H1 (cell line): ENCODE results near the gene TUBA3D. TPM values are rescaled to one million over a fixed set of nuclear protein-coding genes. Genes with fewer than 3 reads are reported as not detected.

Source experiments
- CTCF ChIA-PET: fragments of 300-600 bp; sonication (Branson Sonifier 250); formaldehyde crosslinking; loops from one replicate; lab custom pipeline; 2021; ENCODE audit not compliant: partially characterized antibody; lab: Charles Lee
- POLR2A ChIA-PET: fragments of 300-600 bp; sonication (Branson Sonifier 250); formaldehyde crosslinking; loops from one replicate; lab custom pipeline; 2021; ENCODE audit warnings: inconsistent platforms; ENCODE audit not compliant: partially characterized antibody; lab: Charles Lee
- DNase-seq, 2 experiments: peaks; one replicate each; pipeline versions ENCODE4 v3.0.0 to v3.0.0-alpha.2; 2010 to 2022; ENCODE audit warnings: low spot score in 2 of 2, low read depth in 1 of 2, mixed read lengths in 1 of 2
- FAIRE-seq: peaks from 2 replicates; lab custom pipeline; 2011; peaks lifted over from hg19 to GRCh38; lab: Jason Lieb, UNC
- H2AFZ ChIP-seq: 2 replicates; pipeline ENCODE4 v1.8.1; 2012; ENCODE audit warnings: low read length, inconsistent platforms
- H2AK5ac ChIP-seq: 2 replicates; pipeline ENCODE4 v1.6.1; 2013; ENCODE audit warnings: low read depth, low read length
- H2BK120ac ChIP-seq: replicated peaks from 2 replicates; pipeline ENCODE3; 2013; ENCODE audit warnings: low read depth, low read length, inconsistent platforms
- H2BK12ac ChIP-seq: 2 replicates; pipeline ENCODE4 v1.6.1; 2013; ENCODE audit warnings: low read depth, low read length
- H2BK15ac ChIP-seq: 2 replicates; pipeline ENCODE4 v1.6.1; 2013; ENCODE audit warnings: low read length
- H2BK20ac ChIP-seq: 2 replicates; pipeline ENCODE4 v1.6.1; 2013; ENCODE audit warnings: low read length
- H2BK5ac ChIP-seq: 2 replicates; pipeline ENCODE4 v1.6.1; 2013; ENCODE audit warnings: low read depth, low read length
- H3K14ac ChIP-seq: 2 replicates; pipeline ENCODE4 v1.6.1; 2013; ENCODE audit warnings: inconsistent platforms; ENCODE audit not compliant: insufficient read length
- H3K18ac ChIP-seq: 2 replicates; pipeline ENCODE4 v1.6.1; 2013; ENCODE audit warnings: low read length; ENCODE audit errors: extremely low read depth
- H3K23ac ChIP-seq: 2 replicates; pipeline ENCODE4 v1.6.1; 2013; ENCODE audit warnings: inconsistent platforms; ENCODE audit not compliant: insufficient read length
- H3K23me2 ChIP-seq: 2 replicates; pipeline ENCODE4 v1.6.1; 2013; ENCODE audit warnings: low read depth, low read length
- H3K27ac ChIP-seq: 2 replicates; pipeline ENCODE4 v1.6.1; 2011; ENCODE audit warnings: low read depth, low read length, inconsistent platforms
- H3K27me3 ChIP-seq, 4 experiments: replicated peaks in 1 of 4; 1 replicate in 1 of 4; 2 replicates in 3 of 4; pipeline versions ENCODE4 v1.6.1 to v1.8.1; 2011 to 2013; ENCODE audit warnings: low read length in 3 of 4, mild to moderate bottlenecking in 3 of 4, inconsistent platforms in 2 of 4, mixed read lengths in 2 of 4, moderate library complexity in 1 of 4; ENCODE audit not compliant: control insufficient read depth in 3 of 4, insufficient read depth in 3 of 4; ENCODE audit errors: extremely low read depth in 1 of 4
- H3K36me3 ChIP-seq, 4 experiments: 2 replicates each; pipeline versions ENCODE4 v1.6.1 to v1.8.1; 2011 to 2013; ENCODE audit warnings: mild to moderate bottlenecking in 4 of 4, low read length in 3 of 4, moderate library complexity in 2 of 4, control low read depth in 1 of 4, inconsistent platforms in 1 of 4; ENCODE audit not compliant: insufficient read depth in 4 of 4, control insufficient read depth in 2 of 4
- H3K4ac ChIP-seq: replicated peaks from 2 replicates; pipeline ENCODE3; 2013; ENCODE audit warnings: low read length, low read depth, mixed read lengths, inconsistent platforms; ENCODE audit not compliant: insufficient read length
- H3K4me1 ChIP-seq, 4 experiments: replicated peaks in 1 of 4; 1 replicate in 1 of 4; 2 replicates in 3 of 4; pipeline versions ENCODE4 v1.6.1 to v1.8.1; 2011 to 2013; ENCODE audit warnings: low read length in 3 of 4, inconsistent platforms in 2 of 4, mixed read lengths in 1 of 4; ENCODE audit not compliant: insufficient read depth in 4 of 4, control insufficient read depth in 3 of 4
- H3K4me2 ChIP-seq, 2 experiments: 2 replicates each; pipeline versions ENCODE4 v1.6.1 to v1.8.1; 2011 to 2013; ENCODE audit warnings: low read depth in 2 of 2, low read length in 2 of 2, control low read depth in 1 of 2, inconsistent platforms in 1 of 2, mild to moderate bottlenecking in 1 of 2; ENCODE audit not compliant: insufficient read depth in 1 of 2
- H3K4me3 ChIP-seq, 4 experiments: fragments of 200-600, 300-600 bp in 1 of 4; sonication (generic), shearing (Covaris generic), sonication (Bioruptor Twin) in 1 of 4; 2 replicates each; pipeline versions ENCODE4 v1.5.1 to v1.8.1; 2011 to 2016; ENCODE audit warnings: low read length in 4 of 4, low read depth in 3 of 4, control low read depth in 2 of 4, inconsistent platforms in 2 of 4, mild to moderate bottlenecking in 2 of 4, mixed read lengths in 1 of 4, moderate library complexity in 1 of 4; ENCODE audit not compliant: insufficient read depth in 2 of 4; ENCODE audit errors: extremely low read depth in 1 of 4
- H3K56ac ChIP-seq: replicated peaks from 2 replicates; pipeline ENCODE3; 2013; ENCODE audit warnings: low read depth, mild to moderate bottlenecking, mixed read lengths, low read length, inconsistent platforms; ENCODE audit not compliant: insufficient read length
- H3K79me1 ChIP-seq: 2 replicates; pipeline ENCODE4 v1.6.1; 2013; ENCODE audit warnings: low read depth, low read length, control low read depth
- H3K79me2 ChIP-seq, 2 experiments: 2 replicates each; pipeline versions ENCODE4 v1.6.1 to v1.8.1; 2012 to 2013; ENCODE audit warnings: low read length in 2 of 2, mild to moderate bottlenecking in 2 of 2, inconsistent platforms in 1 of 2; ENCODE audit not compliant: insufficient read depth in 2 of 2, control insufficient read depth in 1 of 2
- H3K9ac ChIP-seq, 4 experiments: replicated peaks in 1 of 4; 1 replicate in 1 of 4; 2 replicates in 3 of 4; pipeline versions ENCODE4 v1.6.1 to v1.8.1; 2011 to 2013; ENCODE audit warnings: low read depth in 3 of 4, low read length in 3 of 4, control low read depth in 2 of 4, mild to moderate bottlenecking in 2 of 4, moderate library complexity in 2 of 4, inconsistent platforms in 1 of 4; ENCODE audit errors: extremely low read depth in 1 of 4
- H3K9me3 ChIP-seq, 2 experiments: 2 replicates each; pipeline versions ENCODE4 v1.6.1 to v1.8.1; 2012 to 2013; ENCODE audit warnings: mild to moderate bottlenecking in 2 of 2, moderate library complexity in 2 of 2, control low read depth in 1 of 2, inconsistent platforms in 1 of 2, low read depth in 1 of 2, low read length in 1 of 2, mixed read lengths in 1 of 2; ENCODE audit not compliant: insufficient read depth in 2 of 2
- H4K20me1 ChIP-seq, 2 experiments: replicated peaks in 1 of 2; 2 replicates each; pipeline versions ENCODE3 to v1.8.1; 2011 to 2013; ENCODE audit warnings: inconsistent platforms in 2 of 2, low read length in 2 of 2, mild to moderate bottlenecking in 1 of 2; ENCODE audit not compliant: insufficient read depth in 2 of 2, control insufficient read depth in 1 of 2
- H4K5ac ChIP-seq: 2 replicates; pipeline ENCODE4 v1.6.1; 2013; ENCODE audit warnings: low read length, low read depth, mixed read lengths, inconsistent platforms; ENCODE audit not compliant: insufficient read length
- H4K8ac ChIP-seq: 2 replicates; pipeline ENCODE4 v1.8.0; 2013; ENCODE audit warnings: mild to moderate bottlenecking, moderate library complexity, low read length, inconsistent platforms; ENCODE audit not compliant: insufficient read depth; ENCODE audit errors: extremely low read depth
- H4K91ac ChIP-seq: replicated peaks from 2 replicates; pipeline ENCODE3; 2013; ENCODE audit warnings: low read length, mixed read lengths, inconsistent platforms; ENCODE audit not compliant: insufficient read length
- E2F6 ChIP-seq: IDR thresholded peaks from 2 replicates; pipeline ENCODE4 v1.6.1; 2012; ENCODE audit warnings: inconsistent platforms
- HDAC2 ChIP-seq, 2 experiments: fragments of 300-600 bp in 1 of 2; sonication (generic) in 1 of 2; IDR thresholded peaks; 2 replicates each; pipeline ENCODE4 v1.6.1; 2011 to 2012; ENCODE audit warnings: low read depth in 2 of 2, low read length in 2 of 2, mild to moderate bottlenecking in 2 of 2, moderate library complexity in 2 of 2, borderline replicate concordance in 1 of 2, inconsistent platforms in 1 of 2
- NRF1 ChIP-seq: IDR thresholded peaks from 2 replicates; pipeline ENCODE4 v1.6.1; 2011; ENCODE audit warnings: mild to moderate bottlenecking, low read depth, low read length, improper control_type of control experiment
- POU5F1 ChIP-seq: IDR thresholded peaks from 2 replicates; pipeline ENCODE4 v1.6.1; 2011; ENCODE audit warnings: low read depth, mild to moderate bottlenecking, low read length, moderate library complexity
- RNF2 ChIP-seq: fragments of 200-900, 300-1000 bp; sonication (generic); IDR thresholded peaks from 2 replicates; pipeline ENCODE4 v1.7.1; 2016; ENCODE audit warnings: borderline replicate concordance, low read depth, mild to moderate bottlenecking, antibody characterized with exemption, low read length; ENCODE audit not compliant: poor library complexity, severe bottlenecking; ENCODE audit errors: missing control alignments
- TEAD4 ChIP-seq: IDR thresholded peaks from 2 replicates; pipeline ENCODE4 v1.6.1; 2012; ENCODE audit warnings: low read depth, low read length, inconsistent platforms, mixed read lengths
- USF2 ChIP-seq: IDR thresholded peaks from 2 replicates; pipeline ENCODE4 v1.6.1; 2011; ENCODE audit warnings: low read length, improper control_type of control experiment
- ZNF274 ChIP-seq: IDR thresholded peaks from 2 replicates; pipeline ENCODE4 v1.7.0; 2012; ENCODE audit warnings: low read length, borderline replicate concordance; ENCODE audit errors: extremely low read depth
- WGBS, 2 experiments: shearing (Covaris generic) in 1 of 2; methylation state at CpG; one replicate each; pipeline versions ENCODE4 v1.1.6 to v1.1.7; 2013 to 2015; ENCODE audit warnings: low lambda C conversion rate in 2 of 2, mixed read lengths in 2 of 2, inconsistent platforms in 1 of 2, low coverage in 1 of 2, missing lambda C conversion rate in 1 of 2; ENCODE audit not compliant: insufficient replicate concordance in 2 of 2, insufficient coverage in 1 of 2, insufficient read length in 1 of 2; ENCODE audit errors: extremely low coverage in 1 of 2, missing lambda C conversion rate in 1 of 2; 5-methylcytosine and 5-hydroxymethylcytosine counted together
- polyA plus RNA-seq, 7 experiments: library from polyadenylated mRNA; depleted of rRNA in 3 of 7; stranded (reverse) in 5 of 7; unstranded in 2 of 7; fragments of >200 nt in 5 of 7; fragments of 200-250 nt in 2 of 7; gene quantifications; 1 replicate in 5 of 7; 2 replicates in 1 of 7; 4 replicates in 1 of 7; pipeline versions ENCODE4 v1.2.1 to v1.2.3, GENCODE V29; 2011 to 2013; ENCODE audit warnings: missing spikeins in 2 of 7, mixed read lengths in 2 of 7
- total RNA-seq: library from RNA; stranded (reverse); fragmentation: NEBNext Ultra II Directional; extraction: Animal tissue kit (Norgen Biotek cat#: 25700); gene quantifications from 2 replicates; pipeline ENCODE4 v1.2.1, GENCODE V29; 2021

TUBA3D gene
- total and polyA plus RNA-seq, 2 of the 8 experiments (the other 6 are each of a cell fraction or from before 2014, with no cell fraction given) = 0.15 TPM; not detected in 1

- H4K8ac ChIP-seq = no peak overlapping the region
- H4K5ac ChIP-seq = no peak overlapping the region
- no peak overlapping the region for H4K91ac ChIP-seq
- no peak overlapping the region for H3K14ac ChIP-seq
- H2BK5ac ChIP-seq = no peak overlapping the region
- CTCF ChIA-PET = no interaction called here
- no peak overlapping the region for H3K23ac ChIP-seq
- no peaks in the 10 kb centered on the region for H4K20me1 ChIP-seq
- no peaks in the 10 kb centered on the region for H3K79me2 ChIP-seq
- H3K36me3 ChIP-seq = no peaks in the 10 kb centered on the region
- POLR2A ChIA-PET = no interaction called here
- no peak for FAIRE-seq
- H3K79me1 ChIP-seq = no peaks in the 10 kb centered on the region
- no peak overlapping the region for H2BK12ac ChIP-seq
- no peaks in the 10 kb centered on the region for H3K4me1 ChIP-seq
- H3K9ac ChIP-seq = no peak overlapping the region
- 92% methylated on average over 6 of the region's 19 CpGs; no CpG with 5 or more reads in 1 of the 2 experiments for WGBS, 2 experiments
- H2AFZ ChIP-seq = no peak overlapping the region
- DNase-seq = no peak
- no peak overlapping the region for H3K4me2 ChIP-seq
- no peak overlapping the region for H3K4me3 ChIP-seq
- H3K9me3 ChIP-seq = no peaks in the 10 kb centered on the region
- H2AK5ac ChIP-seq = no peak overlapping the region
- no peak overlapping the region for H3K4ac ChIP-seq
- H2BK120ac ChIP-seq = no peak overlapping the region
- no peaks in the 10 kb centered on the region for H3K23me2 ChIP-seq
- H3K27ac ChIP-seq = no peak overlapping the region
- H3K27me3 ChIP-seq = no peaks in the 10 kb centered on the region
- H2BK15ac ChIP-seq = no peak overlapping the region
- TF ChIP-seq HDAC2 (IDR thresholded peaks at IDR 0.05; ENCODE audit: borderline replicate concordance in 1 of 2, low read depth in 2 of 2, low read length in 2 of 2) (no peak), USF2 (no peak), ZNF274 (no peak), TEAD4 (no peak), RNF2 (no peak), E2F6 (no peak), NRF1 (no peak), POU5F1 (no peak)
- no peak overlapping the region for H2BK20ac ChIP-seq
- no peak overlapping the region for H3K56ac ChIP-seq
- no peak overlapping the region for H3K18ac ChIP-seq
Measured at GRCh38 chr2:131445896-131446295, 30.0 kb upstream of the TUBA3D start.
